Smooth muscle cell (in vitro differentiated cells): ENCODE measurements around the gene FOXK2. TPM values are rescaled to one million over a fixed set of nuclear protein-coding genes. Genes with fewer than 3 reads are reported as not detected.
"Not testable (repeated sequence)": the region's sequence is repeated elsewhere in the genome, so short reads cannot be mapped to it uniquely, and the experiment has no call there.

ENCODE experiments used
- DNase-seq: peaks from one replicate; lab custom pipeline; 2025; ENCODE audit not compliant: unreplicated experiment; lab: John Stamatoyannopoulos, UW
- H2AFZ ChIP-seq: fragments of 200-600 bp; sonication (generic); 2 replicates; pipeline ENCODE4 v1.6.0; 2016; ENCODE audit warnings: antibody characterized with exemption, low read depth, mild to moderate bottlenecking
- H3F3A ChIP-seq: fragments of 200-600 bp; sonication (generic); 2 replicates; pipeline ENCODE4 v1.6.0; 2017; ENCODE audit warnings: antibody characterized with exemption, low read depth
- H3K27ac ChIP-seq: fragments of 200-600 bp; sonication (generic); 2 replicates; pipeline ENCODE4 v1.5.1; 2016; ENCODE audit warnings: low read depth, mild to moderate bottlenecking
- H3K27me3 ChIP-seq: fragments of 200-600 bp; sonication (generic); 2 replicates; pipeline ENCODE4 v1.6.1; 2016; ENCODE audit warnings: low read depth, mild to moderate bottlenecking
- H3K36me3 ChIP-seq: fragments of 200-600 bp; sonication (generic); 2 replicates; pipeline ENCODE4 v1.5.1; 2016; ENCODE audit warnings: low read depth
- H3K4me1 ChIP-seq: fragments of 200-600 bp; sonication (generic); 2 replicates; pipeline ENCODE4 v1.5.1; 2016; ENCODE audit warnings: low read depth
- H3K4me2 ChIP-seq: fragments of 200-600 bp; sonication (generic); 2 replicates; pipeline ENCODE4 v1.6.0; 2016; ENCODE audit warnings: mild to moderate bottlenecking
- H3K4me3 ChIP-seq: fragments of 200-600 bp; sonication (generic); 2 replicates; pipeline ENCODE4 v1.5.1; 2016; ENCODE audit warnings: mild to moderate bottlenecking
- H3K79me2 ChIP-seq: fragments of 200-600 bp; sonication (generic); 2 replicates; pipeline ENCODE4 v1.6.0; 2016; ENCODE audit warnings: low read depth, mild to moderate bottlenecking
- H3K9ac ChIP-seq: fragments of 200-600 bp; sonication (generic); 2 replicates; pipeline ENCODE4 v1.6.0; 2016; ENCODE audit warnings: low read depth
- H3K9me3 ChIP-seq: fragments of 200-600 bp; sonication (generic); replicated peaks from 2 replicates; pipeline ENCODE4 v1.5.1; 2016; ENCODE audit warnings: low read depth
- H4K20me1 ChIP-seq: fragments of 200-600 bp; sonication (generic); 2 replicates; pipeline ENCODE4 v1.6.0; 2016; ENCODE audit warnings: low read depth
- CTCF ChIP-seq: fragments of 200-600 bp; sonication (generic); IDR thresholded peaks from 2 replicates; pipeline ENCODE4 v1.5.1; 2017; ENCODE audit warnings: borderline replicate concordance, mild to moderate bottlenecking, antibody characterized with exemption; ENCODE audit not compliant: insufficient read depth, poor library complexity, severe bottlenecking
- WGBS: methylation state at CpG from one replicate; pipeline ENCODE4 v1.1.7; 2016; ENCODE audit warnings: low lambda C conversion rate; 5-methylcytosine and 5-hydroxymethylcytosine counted together
- polyA plus RNA-seq: library from polyadenylated mRNA; unstranded; fragments of >200 nt; fragmentation: Nextera tagmentation; extraction: Ambion mirVana; gene quantifications from 2 replicates; pipeline ENCODE4 v1.2.1, GENCODE V29; 2016
- total RNA-seq: library from RNA; depleted of rRNA; stranded (reverse); fragments of >200 nt; gene quantifications from 2 replicates; pipeline ENCODE4 v1.2.3, GENCODE V29; 2014

FOXK2 gene
- total and polyA plus RNA-seq, 2 experiments from 2014 or later, result 25.9 to 27.1 TPM

- TF ChIP-seq CTCF, result no peak
- peaks cover 8% of the 10 kb centered on the region for H3F3A ChIP-seq
- H3K4me1 ChIP-seq, result no peaks in the 10 kb centered on the region
- H3K9ac ChIP-seq, result no peak overlapping the region
- 82% methylated on average over 8 of the region's 8 CpGs for WGBS
- no peak overlapping the region for H3K27ac ChIP-seq
- no peaks in the 10 kb centered on the region for H3K9me3 ChIP-seq
- no peak overlapping the region for H3K4me2 ChIP-seq
- H2AFZ ChIP-seq, result no peak overlapping the region
- DNase-seq, result no peak
- H4K20me1 ChIP-seq, result peaks cover 29% of the 10 kb centered on the region
- H3K4me3 ChIP-seq, result no peak overlapping the region
- no peaks in the 10 kb centered on the region for H3K27me3 ChIP-seq
- no peaks in the 10 kb centered on the region for H3K36me3 ChIP-seq
- no peaks in the 10 kb centered on the region for H3K79me2 ChIP-seq
Observed at GRCh38 chr17:82582213-82582612, 62.7 kb downstream of the FOXK2 start.

GRCh38 chr17:82582709-82583108 lies 63.2 kb downstream of the FOXK2 start:
- Histone ChIP-seq H3K27me3 (no peaks in the 10 kb centered on the region), H3K9me3 (no peaks in the 10 kb centered on the region), H3K9ac (no peak overlapping the region), H3K4me3 (no peak overlapping the region), H3K79me2 (no peaks in the 10 kb centered on the region), H3K36me3 (no peaks in the 10 kb centered on the region), H3K4me1 (no peaks in the 10 kb centered on the region), H3K4me2 (no peak overlapping the region), H2AFZ (no peak overlapping the region), H3F3A (peaks cover 8% of the 10 kb centered on the region), H4K20me1 (peaks cover 24% of the 10 kb centered on the region), H3K27ac (no peak overlapping the region)
- WGBS, result 94% methylated on average over 11 of the region's 11 CpGs
- no peak for TF ChIP-seq CTCF
- DNase-seq, result no peak

- TF ChIP-seq CTCF, result no peak
- Histone ChIP-seq H3K36me3 (no peaks in the 10 kb centered on the region), H3K4me3 (no peak overlapping the region), H3K79me2 (no peaks in the 10 kb centered on the region), H3K9me3 (no peaks in the 10 kb centered on the region), H3K9ac (no peak overlapping the region), H4K20me1 (peaks cover 15% of the 10 kb centered on the region), H3K4me1 (no peaks in the 10 kb centered on the region), H3K4me2 (no peak overlapping the region), H2AFZ (no peak overlapping the region), H3F3A (peaks cover 8% of the 10 kb centered on the region), H3K27ac (no peak overlapping the region), H3K27me3 (no peaks in the 10 kb centered on the region)
- no peak for DNase-seq
- WGBS, result 95% methylated on average over 28 of the region's 28 CpGs
Observed at GRCh38 chr17:82583720-82584234, 64.2 kb downstream of the FOXK2 start.

- H3K4me1 ChIP-seq, H4K20me1 ChIP-seq, H2AFZ ChIP-seq, H3K4me2 ChIP-seq, H3K4me3 ChIP-seq, H3K9ac ChIP-seq, H3K36me3 ChIP-seq, H3K9me3 ChIP-seq, H3K79me2 ChIP-seq, H3K27ac ChIP-seq, H3K27me3 ChIP-seq: not testable (repeated sequence)
- peak; percentile 5 for DNase-seq
- WGBS, result 98% methylated on average over 16 of the region's 23 CpGs
- peaks cover 11% of the 10 kb centered on the region for H3F3A ChIP-seq
Observed at GRCh38 chr17:82585935-82586575, 66.5 kb downstream of the FOXK2 start.
